GM20431 (cell line): ENCODE measurements around the gene CPO.
"Not testable (repeated sequence)": the region's sequence is repeated elsewhere in the genome, so short reads cannot be mapped to it uniquely, and the experiment has no call there.

Experiments used
- in situ Hi-C: fragments of 300-500 bp; cut with MseI, MboI; formaldehyde crosslinking; loops from one replicate; pipeline ENCODE4 v1.15.0; 2020; ENCODE audit warnings: low sequenced_read_pairs; ENCODE audit not compliant: unreplicated experiment

Gene CPO

GRCh38 chr2:206939340-206939739 lies at the start of gene CPO:
Gene CPO (plus strand): TSS chr2:206939518. CDS start chr2:206939600, 82 bp downstream.
- in situ Hi-C loops, result no loop called here

- in situ Hi-C loops, result no loop called here
Observed at GRCh38 chr2:206890179-206890578, 49.1 kb upstream of the CPO start.

DNA sequence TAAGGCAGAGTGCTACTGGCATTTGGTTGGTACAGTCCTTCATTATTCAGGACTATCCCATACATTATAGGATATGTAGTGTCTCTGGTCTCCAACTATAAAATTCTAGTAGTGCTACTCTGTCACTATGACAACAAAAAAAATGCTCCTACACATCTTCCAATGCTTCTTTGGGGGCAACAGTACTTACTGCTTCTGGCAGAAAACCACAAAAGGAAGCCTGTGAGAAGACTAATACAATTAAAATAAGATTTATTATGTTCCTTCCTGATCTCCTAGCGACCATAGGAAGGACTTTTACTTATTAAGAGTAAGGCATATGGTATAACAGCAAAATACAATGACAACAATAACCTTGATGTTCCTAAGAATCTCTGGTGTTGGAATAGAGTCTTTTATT lies 48.4 kb upstream of the CPO start:
- in situ Hi-C loops, result no loop called here

DNA sequence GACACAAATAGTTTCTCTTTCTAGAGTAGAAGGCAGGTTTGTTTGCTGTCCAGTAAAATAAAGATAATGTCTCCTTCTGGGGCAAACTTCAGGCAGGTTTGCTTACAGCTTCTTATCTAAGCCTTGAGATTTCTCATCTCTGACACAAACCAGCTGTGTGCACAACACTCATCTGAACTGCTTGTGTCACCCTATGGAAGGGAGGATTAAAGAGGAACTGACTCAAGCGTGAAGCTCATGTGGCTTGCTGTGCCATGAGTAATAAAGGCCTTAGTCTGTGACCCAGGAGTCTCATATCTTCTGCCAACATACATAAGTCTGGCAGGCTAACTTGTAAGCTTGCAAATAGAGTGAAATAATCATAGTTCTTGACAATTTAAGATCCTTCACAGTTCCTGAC lies 24.2 kb upstream of the CPO start:
- in situ Hi-C loops, result no loop called here

- in situ Hi-C loops, result no loop called here
Observed at GRCh38 chr2:206918263-206918662, 21.1 kb upstream of the CPO start.

GRCh38 chr2:206920310-206920709 lies 19.0 kb upstream of the CPO start:
- in situ Hi-C loops, result no loop called here

DNA sequence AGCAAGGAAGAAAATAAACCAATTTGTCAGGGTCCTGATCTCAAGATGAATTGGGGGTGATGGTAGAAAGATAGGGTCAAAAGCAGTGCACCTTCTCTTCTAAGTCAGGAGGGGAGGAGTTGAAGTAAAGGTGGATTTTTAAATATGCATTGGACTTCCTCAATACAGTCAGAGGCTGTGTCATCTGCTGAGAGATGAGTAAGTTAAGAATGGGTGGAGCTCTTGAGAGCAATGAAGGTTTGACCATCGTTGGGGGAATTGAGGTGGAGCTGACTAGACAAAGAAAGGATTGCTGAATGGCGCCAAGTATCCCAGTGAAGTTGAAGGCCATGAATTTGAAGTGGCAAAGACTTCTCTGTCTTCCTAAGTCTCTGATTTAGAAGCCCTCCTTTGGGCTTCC lies 18.4 kb upstream of the CPO start:
- in situ Hi-C loops, result no loop called here

DNA sequence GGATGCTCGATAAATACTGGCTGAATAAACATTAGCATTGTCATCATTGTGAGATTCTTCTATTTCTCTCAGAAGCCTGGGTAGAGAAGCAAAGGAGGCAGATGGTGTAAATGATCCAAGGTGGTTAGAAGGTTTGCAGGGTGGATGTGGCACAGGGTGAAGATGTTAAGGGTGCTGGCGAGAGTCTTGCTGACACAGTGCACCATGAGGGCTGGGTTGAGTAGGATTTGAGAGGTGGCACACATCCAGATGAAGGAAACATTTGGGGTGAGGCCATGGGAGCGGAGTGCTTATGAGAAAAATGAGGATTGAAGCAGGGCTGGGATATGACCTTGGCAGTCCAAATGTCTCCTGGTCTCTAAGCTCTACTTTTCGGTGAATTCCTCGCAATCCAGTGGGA lies 17.8 kb upstream of the CPO start:
- in situ Hi-C loops, result no loop called here

- in situ Hi-C loops, result no loop called here
Observed at GRCh38 chr2:206935991-206936842, 3.1 kb upstream of the CPO start.

- in situ Hi-C loops, result no loop called here
Observed at GRCh38 chr2:206936843-206937230, 2.5 kb upstream of the CPO start.

- in situ Hi-C loops, result no loop called here
Observed at GRCh38 chr2:206937555-206937954, 1.8 kb upstream of the CPO start.

DNA sequence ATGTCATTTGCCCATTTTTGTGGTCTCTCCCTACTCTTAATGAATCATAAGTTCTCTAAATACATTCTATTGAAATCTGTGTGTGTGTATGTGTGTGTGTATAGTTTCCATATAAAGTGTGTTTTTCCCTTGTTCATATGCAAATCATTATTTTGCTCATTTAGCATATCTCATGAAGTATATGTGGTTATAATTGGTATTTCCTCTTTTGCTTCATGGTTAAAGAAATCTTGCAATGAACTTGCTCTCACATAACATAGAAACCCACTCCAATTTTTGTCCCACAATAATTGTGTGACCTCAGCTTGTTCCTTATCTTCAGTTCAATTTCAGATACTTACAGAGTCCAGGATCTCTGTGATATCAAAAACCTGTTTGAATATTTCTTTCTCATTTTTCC lies 1.2 kb downstream of the CPO start:
- in situ Hi-C loops, result no loop called here

DNA sequence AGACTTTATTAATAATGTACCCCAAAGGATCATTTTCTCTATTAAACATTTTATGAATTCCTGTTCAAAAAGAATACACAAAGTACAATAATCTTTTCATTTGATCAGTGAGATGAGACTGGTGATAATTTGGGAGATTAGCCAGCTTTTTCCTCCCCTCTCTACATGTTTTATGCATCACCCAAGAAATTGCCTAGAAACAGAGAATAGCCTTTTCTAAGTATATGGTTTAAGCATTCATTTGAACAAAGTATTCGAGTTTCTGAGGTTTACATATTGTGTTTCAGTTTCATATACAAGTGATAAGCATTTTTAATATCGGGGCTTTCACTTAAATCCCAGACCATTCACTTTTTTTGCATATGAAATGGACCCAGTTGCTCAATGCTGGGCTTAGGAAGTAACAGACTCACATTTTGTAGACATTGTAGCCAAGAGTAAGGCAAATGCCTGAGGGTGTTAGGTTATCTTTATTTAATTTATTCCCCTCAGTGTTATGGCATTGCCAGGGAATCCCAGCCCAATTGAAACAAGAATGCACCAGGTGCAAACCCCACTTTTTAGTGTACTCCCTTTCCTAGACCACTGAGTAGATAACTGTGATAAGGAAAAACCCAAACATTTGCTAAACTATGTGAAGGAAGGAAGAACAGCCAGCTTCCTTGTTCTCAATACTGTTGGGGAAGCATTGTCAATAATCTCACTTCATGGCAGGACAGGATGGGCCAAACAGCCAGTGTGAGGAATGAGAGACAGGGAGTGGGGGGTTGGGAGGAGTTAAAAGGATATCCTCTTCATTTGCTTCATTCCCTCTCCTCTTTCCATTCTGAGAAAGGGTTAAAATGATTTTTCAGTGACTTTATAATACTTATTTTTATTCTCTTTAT lies 3.5 kb downstream of the CPO start:
- in situ Hi-C loops, result no loop called here

- in situ Hi-C loops, result not testable (repeated sequence)
Observed at GRCh38 chr2:206953404-206953803, 14.1 kb downstream of the CPO start.

DNA sequence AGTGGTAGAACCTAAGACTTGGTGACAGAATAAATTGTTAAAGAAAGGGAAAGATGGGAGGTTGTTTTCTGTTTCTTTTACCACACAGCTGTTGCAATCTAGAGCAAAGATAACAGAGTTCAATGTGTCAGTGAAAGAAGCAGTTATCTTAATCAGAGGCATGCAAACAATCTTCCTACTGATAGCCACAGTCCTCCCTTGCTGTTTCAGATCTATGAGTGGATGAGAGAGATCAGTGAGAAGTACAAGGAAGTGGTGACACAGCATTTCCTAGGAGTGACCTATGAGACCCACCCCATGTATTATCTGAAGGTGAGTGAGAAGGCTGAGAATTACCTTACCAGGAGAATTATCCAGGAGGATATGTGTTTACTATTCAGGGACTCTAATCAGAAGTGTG lies 15.9 kb downstream of the CPO start:
- in situ Hi-C loops, result no loop called here

GRCh38 chr2:206958261-206958660 lies 18.9 kb downstream of the CPO start:
- in situ Hi-C loops, result no loop called here

DNA sequence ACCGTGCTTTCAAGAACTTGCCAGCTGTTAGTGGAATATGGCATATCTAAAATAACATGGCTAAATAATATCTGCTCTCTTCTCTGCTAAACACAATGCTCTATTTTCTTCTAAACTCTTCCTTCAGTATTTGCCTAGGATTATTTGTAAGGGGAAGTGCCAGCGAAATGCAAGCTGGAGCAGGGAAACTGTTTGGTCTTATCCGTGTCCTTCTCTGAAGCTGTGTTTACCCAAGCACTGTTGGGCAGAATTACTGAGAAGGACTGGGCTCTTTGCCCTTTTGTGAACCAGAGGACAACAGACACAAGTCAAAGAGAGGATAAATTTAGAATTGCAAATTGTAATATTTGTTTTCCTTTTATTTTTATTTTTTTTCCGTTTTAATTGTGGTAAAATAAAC lies 23.6 kb downstream of the CPO start:
- in situ Hi-C loops, result no loop called here

DNA sequence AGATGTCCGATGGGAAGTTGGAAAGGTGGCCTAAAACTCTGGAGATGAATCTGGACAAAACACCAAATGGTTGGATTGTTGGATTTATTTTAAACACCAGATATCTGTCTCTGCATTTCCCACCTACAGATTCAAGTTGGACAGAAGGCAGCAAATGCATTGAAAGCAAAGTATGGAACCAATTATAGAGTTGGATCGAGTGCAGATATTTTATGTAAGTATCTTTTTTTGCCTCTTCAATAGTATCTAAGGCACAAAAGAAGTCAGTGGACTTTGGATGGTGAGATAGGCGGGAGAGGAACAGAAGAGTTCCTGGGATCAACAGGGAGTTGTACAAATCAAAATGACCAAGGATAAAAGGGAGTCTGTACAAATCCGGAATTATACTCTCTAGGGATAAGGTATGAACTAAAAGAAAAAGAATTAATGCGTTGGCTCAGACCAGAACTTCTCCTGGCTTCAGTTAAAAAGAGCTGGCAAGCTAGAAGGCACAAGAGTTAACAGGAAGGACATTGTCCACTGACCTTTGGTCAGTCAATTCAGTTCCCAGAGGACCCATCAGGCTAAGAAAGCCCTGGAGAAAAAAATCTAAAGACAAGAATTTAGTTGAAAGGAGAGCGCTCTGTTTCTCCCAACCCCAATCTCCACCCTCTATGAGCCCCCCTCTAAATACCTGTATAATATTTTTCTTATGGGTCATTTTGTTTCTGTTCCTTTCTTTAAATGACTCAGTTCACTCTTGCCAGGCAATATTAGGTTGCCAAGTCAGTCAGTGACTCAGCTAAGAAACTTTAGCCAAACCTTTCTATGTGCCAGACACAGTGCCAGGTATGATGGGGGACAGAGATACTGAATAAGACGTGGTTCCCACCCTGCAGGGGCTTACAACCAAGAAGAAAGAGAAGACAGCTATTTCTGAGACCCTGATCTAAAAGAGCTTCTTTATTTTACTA lies 29.1 kb downstream of the CPO start:
- in situ Hi-C loops, result no loop called here

DNA sequence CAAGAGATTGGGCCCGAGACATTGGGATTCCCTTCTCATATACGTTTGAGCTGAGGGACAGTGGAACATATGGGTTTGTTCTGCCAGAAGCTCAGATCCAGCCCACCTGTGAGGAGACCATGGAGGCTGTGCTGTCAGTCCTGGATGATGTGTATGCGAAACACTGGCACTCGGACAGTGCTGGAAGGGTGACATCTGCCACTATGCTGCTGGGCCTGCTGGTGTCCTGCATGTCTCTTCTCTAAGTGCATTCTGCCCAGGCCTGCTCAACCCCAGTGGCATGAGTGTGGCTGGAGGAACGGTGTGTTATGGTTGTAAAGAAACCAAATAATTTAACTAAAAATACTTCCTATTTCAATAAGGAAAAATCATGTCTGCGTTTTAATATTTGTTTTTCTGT lies 29.9 kb downstream of the CPO start:
- in situ Hi-C loops, result no loop called here
